Measurements from ENCODE around the gene CMIP. TPM values are rescaled to one million over a fixed set of nuclear protein-coding genes. Genes with fewer than 3 reads are reported as not detected.
A peak's percentile ranks its signal among the peaks of the same experiment; 100 is the strongest.

Gene CMIP
- total RNA-seq, 4 donors from 2014 or later = 44.6 to 152 (median 76.5) TPM

- Histone ChIP-seq H3K27ac (no peak overlapping the region), H3K27me3 (no peaks in the 10 kb centered on the region), H3K4me3 (no peak overlapping the region), H3K4me1 (peaks cover 0 to 36% (median 10%) of the 10 kb centered on the region in 4 donors), H3K9me3 (no peaks in the 10 kb centered on the region), H3K36me3 (no peaks in the 10 kb centered on the region)
- DNase-seq = no peak
- TF ChIP-seq CTCF (IDR thresholded peaks at IDR 0.05) = no peak
- TF ChIP-seq POLR2A (IDR thresholded peaks at IDR 0.05) = no peak
These were observed 57.9 kb downstream of the CMIP start for GRCh38 chr16:81502396-81503070.

GRCh38 chr16:81505011-81505661, 60.5 kb downstream of the CMIP start:
- no peaks in the 10 kb centered on the region for H3K27me3 ChIP-seq
- peak in 2 of 3 donors; percentile 71 to 81 for DNase-seq
- peaks cover 0 to 15% (median 7%) of the 10 kb centered on the region in 4 donors for H3K4me1 ChIP-seq
- peak overlapping the region in 3 of 4 donors; percentile 8 to 60 (median 50) for H3K27ac ChIP-seq
- H3K36me3 ChIP-seq = no peaks in the 10 kb centered on the region
- TF ChIP-seq POLR2A (IDR thresholded peaks at IDR 0.05) (no peak), CTCF (IDR thresholded peaks at IDR 0.05) (no peak)
- no peaks in the 10 kb centered on the region for H3K9me3 ChIP-seq
- H3K4me3 ChIP-seq = no peak overlapping the region

- TF ChIP-seq CTCF (IDR thresholded peaks at IDR 0.05) (no peak), POLR2A (IDR thresholded peaks at IDR 0.05) (no peak)
These were observed 64.8 kb downstream of the CMIP start for GRCh38 chr16:81509404-81509803.

GRCh38 chr16:81510016-81510415, 65.4 kb downstream of the CMIP start:
- Histone ChIP-seq H3K27ac (no peak overlapping the region), H3K4me3 (no peak overlapping the region), H3K9me3 (no peaks in the 10 kb centered on the region), H3K36me3 (no peaks in the 10 kb centered on the region), H3K27me3 (no peaks in the 10 kb centered on the region), H3K4me1 (peaks cover 9 to 20% (median 14%) of the 10 kb centered on the region in 4 donors)
- TF ChIP-seq POLR2A (IDR thresholded peaks at IDR 0.05) (no peak), CTCF (IDR thresholded peaks at IDR 0.05) (no peak)
- DNase-seq = no peak

More at GRCh38 chr16:81509404-81509803, 64.8 kb downstream of the CMIP start:
- no peaks in the 10 kb centered on the region for H3K9me3 ChIP-seq
- H3K27ac ChIP-seq = no peak overlapping the region
- H3K4me3 ChIP-seq = no peak overlapping the region
- peak in 1 of 3 donors; percentile 19 for DNase-seq
- H3K36me3 ChIP-seq = no peaks in the 10 kb centered on the region
- H3K27me3 ChIP-seq = no peaks in the 10 kb centered on the region
- peaks cover 9 to 26% (median 14%) of the 10 kb centered on the region in 4 donors for H3K4me1 ChIP-seq

- Histone ChIP-seq H3K9me3 (no peaks in the 10 kb centered on the region), H3K4me1 (peaks cover 9 to 17% (median 12%) of the 10 kb centered on the region in 4 donors), H3K36me3 (no peaks in the 10 kb centered on the region), H3K4me3 (no peak overlapping the region), H3K27me3 (no peaks in the 10 kb centered on the region), H3K27ac (no peak overlapping the region)
- no peak for DNase-seq
- TF ChIP-seq POLR2A (IDR thresholded peaks at IDR 0.05) (no peak), CTCF (IDR thresholded peaks at IDR 0.05) (no peak)
These were observed 66.8 kb downstream of the CMIP start for GRCh38 chr16:81511371-81511770.

Measured in Peyer's patch (tissue), 4 donors.